OCI-LY3 (cell line): ENCODE results near the gene LHPP.

ENCODE experiments used
- H2AFZ ChIP-seq: fragments of 200-600, 300-600 bp; shearing (Covaris generic); 2 replicates; pipeline ENCODE4 v1.6.0; 2014; ENCODE audit warnings: antibody characterized with exemption, low read depth, low read length
- H3K27ac ChIP-seq: fragments of 200-600, 300-600 bp; sonication (generic); 2 replicates; pipeline ENCODE4 v1.5.1; 2014; ENCODE audit warnings: mild to moderate bottlenecking, low read length, moderate library complexity, mixed read lengths
- H3K27me3 ChIP-seq: fragments of 200-600, 300-600 bp; sonication (generic); 2 replicates; pipeline ENCODE4 v1.6.1; 2014; ENCODE audit warnings: low read depth, low read length, mixed read lengths
- H3K36me3 ChIP-seq: fragments of 200-600, 300-600 bp; sonication (generic); replicated peaks from 2 replicates; pipeline ENCODE3; 2014; ENCODE audit warnings: low read depth, low read length, mixed read lengths
- H3K4me1 ChIP-seq: fragments of 300-600, 200-600 bp; sonication (generic); 2 replicates; pipeline ENCODE4 v1.6.1; 2014; ENCODE audit warnings: low read length, mixed read lengths
- H3K4me2 ChIP-seq: fragments of 200-600, 300-600 bp; sonication (generic); 2 replicates; pipeline ENCODE4 v1.6.1; 2014; ENCODE audit warnings: low read length, mixed read lengths
- H3K4me3 ChIP-seq: fragments of 300-600, 200-600 bp; sonication (generic); 2 replicates; pipeline ENCODE4 v1.5.1; 2014; ENCODE audit warnings: antibody characterized with exemption, mild to moderate bottlenecking, low read length, moderate library complexity
- H3K79me2 ChIP-seq: fragments of 300-600, 200-600 bp; shearing (Covaris generic); 2 replicates; pipeline ENCODE4 v1.6.1; 2014; ENCODE audit warnings: mild to moderate bottlenecking, low read length, mixed read lengths
- H3K9ac ChIP-seq: fragments of 300-600, 200-600 bp; shearing (Covaris generic); 2 replicates; pipeline ENCODE4 v1.6.0; 2014; ENCODE audit warnings: mild to moderate bottlenecking, low read length, moderate library complexity
- H3K9me3 ChIP-seq: fragments of 200-600, 300-600 bp; shearing (Covaris generic); 2 replicates; pipeline ENCODE4 v1.6.1; 2014; ENCODE audit warnings: low read length, mixed read lengths; ENCODE audit not compliant: insufficient read depth
- H4K20me1 ChIP-seq: fragments of 200-600, 300-600 bp; sonication (generic); 2 replicates; pipeline ENCODE4 v1.6.1; 2016; ENCODE audit warnings: low read length, mixed read lengths; ENCODE audit not compliant: insufficient read depth
- CTCF ChIP-seq: fragments of 200-600, 300-600 bp; sonication (generic); IDR thresholded peaks from 2 replicates; pipeline ENCODE4 v1.5.1; 2014; ENCODE audit warnings: antibody characterized with exemption, low read length, low read depth
- EZH2phosphoT487 ChIP-seq: fragments of 200-600 bp; shearing (Covaris generic); IDR thresholded peaks from 2 replicates; pipeline ENCODE4 v1.6.1; 2018; ENCODE audit warnings: antibody characterized with exemption, mixed run types, low read depth

LHPP gene

GRCh38 chr10:124603376-124604213 lies 142.0 kb downstream of the LHPP start:
- Histone ChIP-seq H3K4me1 (peaks cover 15% of the 10 kb centered on the region), H3K27me3 (no peaks in the 10 kb centered on the region), H3K9me3 (no peaks in the 10 kb centered on the region), H3K27ac (no peak overlapping the region), H3K4me2 (no peak overlapping the region), H2AFZ (no peak overlapping the region), H3K9ac (no peak overlapping the region), H3K4me3 (no peak overlapping the region), H3K79me2 (no peaks in the 10 kb centered on the region), H3K36me3 (no peaks in the 10 kb centered on the region), H4K20me1 (no peaks in the 10 kb centered on the region)
- TF ChIP-seq EZH2phosphoT487 (no peak), CTCF (no peak)

GRCh38 chr10:124604214-124605000 lies 142.8 kb downstream of the LHPP start:
- H3K9ac ChIP-seq, result no peak overlapping the region
- H3K4me1 ChIP-seq, result peaks cover 15% of the 10 kb centered on the region
- no peak overlapping the region for H3K4me3 ChIP-seq
- no peaks in the 10 kb centered on the region for H3K27me3 ChIP-seq
- H3K79me2 ChIP-seq, result no peaks in the 10 kb centered on the region
- H2AFZ ChIP-seq, result no peak overlapping the region
- H3K27ac ChIP-seq, result no peak overlapping the region
- H3K36me3 ChIP-seq, result no peaks in the 10 kb centered on the region
- H3K9me3 ChIP-seq, result no peaks in the 10 kb centered on the region
- H4K20me1 ChIP-seq, result no peaks in the 10 kb centered on the region
- H3K4me2 ChIP-seq, result no peak overlapping the region
- TF ChIP-seq CTCF (no peak), EZH2phosphoT487 (no peak)

- no peak overlapping the region for H2AFZ ChIP-seq
- TF ChIP-seq EZH2phosphoT487 (no peak), CTCF (no peak)
These were observed 143.4 kb downstream of the LHPP start for GRCh38 chr10:124605001-124605370.

GRCh38 chr10:124605481-124605855 lies 143.8 kb downstream of the LHPP start:
- no peaks in the 10 kb centered on the region for H3K36me3 ChIP-seq

More at GRCh38 chr10:124605001-124605370, 143.4 kb downstream of the LHPP start:
- H3K27me3 ChIP-seq, result no peaks in the 10 kb centered on the region
- no peak overlapping the region for H3K4me2 ChIP-seq
- no peak overlapping the region for H3K4me3 ChIP-seq
- peaks cover 15% of the 10 kb centered on the region for H3K4me1 ChIP-seq
- no peaks in the 10 kb centered on the region for H3K9me3 ChIP-seq
- H4K20me1 ChIP-seq, result no peaks in the 10 kb centered on the region
- H3K27ac ChIP-seq, result no peak overlapping the region
- no peak overlapping the region for H3K9ac ChIP-seq
- no peaks in the 10 kb centered on the region for H3K79me2 ChIP-seq
- no peaks in the 10 kb centered on the region for H3K36me3 ChIP-seq

More at GRCh38 chr10:124605481-124605855, 143.8 kb downstream of the LHPP start:
- H3K9ac ChIP-seq, result no peak overlapping the region
- peaks cover 15% of the 10 kb centered on the region for H3K4me1 ChIP-seq
- no peaks in the 10 kb centered on the region for H4K20me1 ChIP-seq
- TF ChIP-seq CTCF (no peak), EZH2phosphoT487 (no peak)
- no peak overlapping the region for H2AFZ ChIP-seq
- no peaks in the 10 kb centered on the region for H3K27me3 ChIP-seq
- no peaks in the 10 kb centered on the region for H3K79me2 ChIP-seq
- H3K4me3 ChIP-seq, result no peak overlapping the region
- H3K27ac ChIP-seq, result no peak overlapping the region
- H3K4me2 ChIP-seq, result no peak overlapping the region
- no peaks in the 10 kb centered on the region for H3K9me3 ChIP-seq
